Tibial artery (tissue), 4 donors: Measurements from ENCODE around the gene LRIF1.

Experiments
- DNase-seq, 2 donors: peaks; one replicate each; pipeline ENCODE4 v3.0.0-alpha.2; 2019
- H3K27ac ChIP-seq, 2 donors: fragments of 200-600 bp; sonication (generic) in 1 of 2; 1 replicate in 1 of 2; 2 replicates in 1 of 2; pipeline ENCODE4 v1.5.1; 2018 to 2019; ENCODE audit warnings: mild to moderate bottlenecking in 1 of 2
- H3K27me3 ChIP-seq, 2 donors: fragments of 200-600 bp; sonication (generic) in 1 of 2; one replicate each; pipeline versions ENCODE4 v1.5.1 to v1.6.0; 2016 to 2019
- H3K36me3 ChIP-seq, 3 donors: fragments of 200-600 bp; sonication (generic) in 2 of 3; one replicate each; pipeline ENCODE4 v1.5.1; 2016 to 2019; ENCODE audit warnings: mild to moderate bottlenecking in 2 of 3
- H3K4me1 ChIP-seq, 4 donors: fragments of 200-600 bp; sonication (generic) in 2 of 4; 1 replicate in 3 of 4; 2 replicates in 1 of 4; pipeline ENCODE4 v1.5.1; 2016 to 2019
- H3K4me3 ChIP-seq, 2 donors: fragments of 200-600 bp; sonication (generic) in 1 of 2; 1 replicate in 1 of 2; 2 replicates in 1 of 2; pipeline ENCODE4 v1.5.1; 2018 to 2019; ENCODE audit warnings: mild to moderate bottlenecking in 2 of 2
- H3K9me3 ChIP-seq, 3 donors: fragments of 200-600 bp; sonication (generic) in 1 of 3; one replicate each; pipeline ENCODE4 v1.5.1; 2016 to 2019
- intact Hi-C: fragments of 100-400 bp; cut with DNase I; formaldehyde crosslinking; loops from one replicate; pipeline ENCODE4 v1.15.0; 2023; ENCODE audit warnings: low total_unique reads
- TF ChIP-seq, protein P1 (sequence below), 2 experiments: fragments of 200-600 bp in 1 of 2; fragments of 450-650 bp in 1 of 2; IDR thresholded peaks; one replicate each; pipeline ENCODE4 v1.5.1; 2017 to 2019; ENCODE audit warnings: antibody characterized with exemption in 2 of 2, mild to moderate bottlenecking in 1 of 2, moderate library complexity in 1 of 2

LRIF1 gene

DNA sequence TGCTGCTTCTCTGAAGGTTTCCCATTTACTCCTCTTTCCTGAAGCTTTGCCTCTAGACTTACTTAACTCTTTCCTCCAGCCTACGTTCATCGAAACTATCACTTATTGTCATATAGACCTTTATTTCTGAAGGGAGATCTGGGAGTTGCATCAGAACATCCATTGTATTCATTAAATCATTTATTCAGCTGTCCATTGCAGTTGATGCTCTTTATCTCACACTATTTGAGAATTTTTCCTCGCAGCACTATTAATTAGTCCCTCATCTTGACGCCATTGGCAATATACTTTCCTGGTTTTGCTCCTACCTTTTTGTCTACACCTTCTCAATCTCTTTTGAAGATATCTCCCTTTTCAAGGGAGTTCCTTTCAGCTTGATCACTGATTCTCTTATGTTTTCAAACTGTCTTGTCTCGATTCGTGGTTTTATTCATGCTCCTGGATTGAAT lies 757 bp upstream of the LRIF1 start:
- Histone ChIP-seq H3K27ac (peak overlapping the region; percentile 85 to 89), H3K4me3 (peak overlapping the region; percentile 56 to 76), H3K4me1 (peaks cover 0 to 8% (median 0%) of the 10 kb centered on the region in 4 donors), H3K36me3 (peaks cover 0 to 5% (median 0%) of the 10 kb centered on the region in 3 donors), H3K27me3 (no peaks in the 10 kb centered on the region), H3K9me3 (peaks cover 0 to 21% (median 0%) of the 10 kb centered on the region in 3 donors)
- TF ChIP-seq, protein P1, sequence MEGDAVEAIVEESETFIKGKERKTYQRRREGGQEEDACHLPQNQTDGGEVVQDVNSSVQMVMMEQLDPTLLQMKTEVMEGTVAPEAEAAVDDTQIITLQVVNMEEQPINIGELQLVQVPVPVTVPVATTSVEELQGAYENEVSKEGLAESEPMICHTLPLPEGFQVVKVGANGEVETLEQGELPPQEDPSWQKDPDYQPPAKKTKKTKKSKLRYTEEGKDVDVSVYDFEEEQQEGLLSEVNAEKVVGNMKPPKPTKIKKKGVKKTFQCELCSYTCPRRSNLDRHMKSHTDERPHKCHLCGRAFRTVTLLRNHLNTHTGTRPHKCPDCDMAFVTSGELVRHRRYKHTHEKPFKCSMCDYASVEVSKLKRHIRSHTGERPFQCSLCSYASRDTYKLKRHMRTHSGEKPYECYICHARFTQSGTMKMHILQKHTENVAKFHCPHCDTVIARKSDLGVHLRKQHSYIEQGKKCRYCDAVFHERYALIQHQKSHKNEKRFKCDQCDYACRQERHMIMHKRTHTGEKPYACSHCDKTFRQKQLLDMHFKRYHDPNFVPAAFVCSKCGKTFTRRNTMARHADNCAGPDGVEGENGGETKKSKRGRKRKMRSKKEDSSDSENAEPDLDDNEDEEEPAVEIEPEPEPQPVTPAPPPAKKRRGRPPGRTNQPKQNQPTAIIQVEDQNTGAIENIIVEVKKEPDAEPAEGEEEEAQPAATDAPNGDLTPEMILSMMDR (IDR thresholded peaks at IDR 0.05), result no peak
- intact Hi-C loops, result no loop called here
- DNase-seq, result no peak

DNA sequence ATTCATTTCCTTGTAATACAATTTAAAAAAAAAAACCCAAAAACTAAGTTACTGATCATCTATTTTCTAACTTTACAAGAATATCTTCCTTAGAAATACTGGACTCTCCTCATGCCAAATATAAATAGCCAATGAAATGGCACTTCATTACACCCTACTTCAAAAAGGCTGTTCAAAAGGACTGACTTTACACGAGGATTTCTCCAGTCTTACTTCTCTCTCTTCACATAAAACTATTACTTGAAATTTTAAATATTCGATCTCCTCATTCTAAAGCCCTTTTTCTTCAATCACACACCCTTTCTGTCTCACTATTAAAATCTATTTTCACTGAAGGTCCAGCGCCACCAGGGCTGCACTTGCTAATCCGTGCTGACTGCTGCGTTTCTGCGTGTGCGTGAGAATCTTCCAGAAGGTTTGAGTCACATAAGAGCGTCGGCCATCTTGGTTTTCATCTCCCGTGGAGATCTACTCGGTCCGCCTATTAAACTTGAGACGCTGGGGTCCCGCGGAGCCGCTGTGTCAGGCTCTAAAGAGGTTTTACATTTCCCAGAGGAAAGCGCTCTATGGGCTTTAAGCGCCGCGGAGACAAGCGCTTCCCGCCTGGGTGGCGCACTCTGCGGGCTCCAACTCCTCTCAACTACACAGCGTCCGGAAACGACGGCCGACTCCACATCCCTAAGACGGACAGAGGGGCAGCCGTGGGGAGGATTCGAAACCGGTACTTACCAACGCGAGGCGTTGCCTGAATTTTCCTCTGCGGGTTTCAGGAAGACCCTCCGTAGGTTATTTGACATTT lies 631 bp downstream of the LRIF1 start:
- intact Hi-C loops, result no loop called here
- DNase-seq, result peak; percentile 29 to 73
- H3K4me3 ChIP-seq, result peak overlapping the region; percentile 56 to 76
- TF ChIP-seq, protein P1 (IDR thresholded peaks at IDR 0.05), result no peak
- H3K27me3 ChIP-seq, result no peaks in the 10 kb centered on the region
- H3K36me3 ChIP-seq, result peaks cover 0 to 6% (median 5%) of the 10 kb centered on the region in 3 donors
- H3K9me3 ChIP-seq, result peaks cover 0 to 21% (median 0%) of the 10 kb centered on the region in 3 donors
- peaks cover 0 to 8% (median 0%) of the 10 kb centered on the region in 4 donors for H3K4me1 ChIP-seq
- peak overlapping the region; percentile 85 to 89 for H3K27ac ChIP-seq

DNA sequence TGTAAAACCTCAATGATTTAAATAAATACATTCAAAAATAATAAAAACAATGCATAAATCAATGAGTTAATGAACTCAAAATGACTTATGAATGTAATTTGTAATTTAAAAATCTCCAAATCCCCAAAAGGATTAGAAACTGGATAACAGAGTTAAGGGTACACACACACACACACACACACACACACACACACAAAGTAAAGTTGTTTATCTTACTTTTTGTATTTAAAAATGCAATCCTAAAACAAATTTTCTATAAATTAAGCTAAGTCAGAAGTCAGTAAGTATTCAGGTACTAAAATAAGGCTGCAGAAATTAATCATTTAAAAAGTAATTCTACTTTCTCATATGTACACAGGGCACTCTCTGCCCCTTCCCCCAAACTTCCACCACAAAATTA lies 1.8 kb downstream of the LRIF1 start:
- no peak for DNase-seq
- H3K27ac ChIP-seq, result no peak overlapping the region
- H3K9me3 ChIP-seq, result peaks cover 0 to 22% (median 0%) of the 10 kb centered on the region in 3 donors
- H3K27me3 ChIP-seq, result no peaks in the 10 kb centered on the region
- no peak overlapping the region for H3K4me3 ChIP-seq
- intact Hi-C loops, result no loop called here
- H3K36me3 ChIP-seq, result peaks cover 0 to 10% (median 5%) of the 10 kb centered on the region in 3 donors
- H3K4me1 ChIP-seq, result peaks cover 0 to 8% (median 0%) of the 10 kb centered on the region in 4 donors
- TF ChIP-seq, protein P1 (IDR thresholded peaks at IDR 0.05), result no peak

DNA sequence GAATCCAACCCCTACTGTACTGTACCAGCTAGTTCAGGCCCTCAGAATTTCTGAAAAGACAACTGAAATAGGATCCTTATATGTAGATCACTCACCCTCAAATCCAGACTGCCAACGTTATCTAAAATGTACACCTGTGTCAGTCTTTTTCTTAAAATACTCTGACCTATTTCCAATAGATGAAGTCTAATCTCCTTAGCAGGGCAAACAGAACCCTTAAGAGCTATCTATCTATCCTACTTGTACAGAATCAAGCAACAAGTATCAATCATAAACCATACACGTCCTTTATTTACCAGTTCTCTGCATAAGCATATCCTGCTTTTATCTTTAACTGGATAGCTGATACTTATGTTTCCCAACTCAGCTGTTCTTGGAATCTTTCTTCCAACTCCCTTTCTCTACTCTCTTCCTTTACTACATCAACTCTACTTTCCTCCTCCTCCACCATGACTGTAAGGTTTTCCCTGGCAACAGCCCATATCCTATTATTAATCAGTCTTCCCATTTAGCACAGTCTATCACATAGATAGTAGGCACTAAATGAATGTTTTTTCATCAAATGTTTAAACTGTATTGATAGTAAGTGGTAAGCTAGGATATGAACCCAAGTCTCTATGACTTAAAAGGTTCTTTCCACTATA lies 2.8 kb downstream of the LRIF1 start:
- TF ChIP-seq, protein P1 (IDR thresholded peaks at IDR 0.05), result no peak
- intact Hi-C loops, result no loop called here
- Histone ChIP-seq H3K4me3 (no peak overlapping the region), H3K27me3 (no peaks in the 10 kb centered on the region), H3K27ac (no peak overlapping the region), H3K9me3 (peaks cover 0 to 29% (median 0%) of the 10 kb centered on the region in 3 donors), H3K4me1 (peaks cover 0 to 8% (median 0%) of the 10 kb centered on the region in 4 donors), H3K36me3 (peaks cover 0 to 10% (median 5%) of the 10 kb centered on the region in 3 donors)
- no peak for DNase-seq

DNA sequence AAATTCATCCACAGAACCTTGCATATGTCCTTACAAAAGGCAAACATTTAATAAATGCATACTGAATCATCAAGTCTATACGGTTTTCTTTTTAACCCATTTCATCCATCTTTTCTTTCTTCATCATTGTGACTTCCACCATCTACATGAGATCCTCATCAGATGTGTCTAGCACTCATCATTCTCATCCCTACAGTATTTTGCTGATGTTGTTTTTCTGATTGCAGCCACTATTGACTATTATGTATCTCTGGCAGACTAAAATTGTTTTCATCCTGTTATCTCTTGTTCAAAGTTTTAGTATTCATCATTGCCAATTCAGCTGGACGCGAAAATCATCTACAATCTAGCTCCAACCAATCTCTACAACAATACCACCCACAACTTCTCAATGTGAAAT lies 5.9 kb downstream of the LRIF1 start:
- no peak overlapping the region for H3K27ac ChIP-seq
- intact Hi-C loops, result no loop called here
- TF ChIP-seq, protein P1 (IDR thresholded peaks at IDR 0.05), result no peak
- H3K27me3 ChIP-seq, result no peaks in the 10 kb centered on the region
- DNase-seq, result no peak
- H3K4me1 ChIP-seq, result peaks cover 0 to 3% (median 0%) of the 10 kb centered on the region in 4 donors
- H3K36me3 ChIP-seq, result peaks cover 0 to 10% (median 5%) of the 10 kb centered on the region in 3 donors
- no peak overlapping the region for H3K4me3 ChIP-seq
- peaks cover 0 to 27% (median 6%) of the 10 kb centered on the region in 3 donors for H3K9me3 ChIP-seq
